ENCODE results near the gene TRAF7. TPM values are rescaled to one million over a fixed set of nuclear protein-coding genes. Genes with fewer than 3 reads are reported as not detected.

Gene TRAF7
- total and polyA plus RNA-seq, 7 donors: 15.6 to 47.5 (median 38.6) TPM

GRCh38 chr16:2177101-2177500, 21.5 kb downstream of the TRAF7 start:
- Histone ChIP-seq H3K9me3 (no peaks in the 10 kb centered on the region), H3K36me3 (ENCODE audit: insufficient read depth in 1 of 2, low read depth in 1 of 2) (peaks cover 3 to 62% of the 10 kb centered on the region in 2 donors), H3K4me3 (no peak overlapping the region), H3K27me3 (ENCODE audit: insufficient read depth in 3 of 3, low read length in 2 of 3) (no peaks in the 10 kb centered on the region), H3K27ac (no peak overlapping the region), H3K4me1 (no peaks in the 10 kb centered on the region)
- no peak for ATAC-seq
- TF ChIP-seq CTCF (IDR thresholded peaks at IDR 0.05): no peak
- 87 to 90% (median 87%) methylated on average over 18 of the region's 18 CpGs for WGBS, 3 donors
- intact Hi-C loops (cut with DNase I): no loop called here
- no peak for DNase-seq

- DNase-seq (no peak), ATAC-seq (no peak)
- H3K4me3 ChIP-seq: no peak overlapping the region
- H3K36me3 ChIP-seq (ENCODE audit: insufficient read depth in 1 of 2, low read depth in 1 of 2): peaks cover 3 to 58% of the 10 kb centered on the region in 2 donors
- 92 to 95% (median 94%) methylated on average over 20 of the region's 20 CpGs for WGBS, 3 donors
- TF ChIP-seq CTCF (IDR thresholded peaks at IDR 0.05): no peak
- H3K4me1 ChIP-seq: no peaks in the 10 kb centered on the region
- no peaks in the 10 kb centered on the region for H3K9me3 ChIP-seq
- H3K27ac ChIP-seq: no peak overlapping the region
- H3K27me3 ChIP-seq (ENCODE audit: insufficient read depth in 3 of 3, low read length in 2 of 3): no peaks in the 10 kb centered on the region
- intact Hi-C loops (cut with DNase I): no loop called here
Observed at GRCh38 chr16:2177561-2177960, 22.0 kb downstream of the TRAF7 start.

DNA sequence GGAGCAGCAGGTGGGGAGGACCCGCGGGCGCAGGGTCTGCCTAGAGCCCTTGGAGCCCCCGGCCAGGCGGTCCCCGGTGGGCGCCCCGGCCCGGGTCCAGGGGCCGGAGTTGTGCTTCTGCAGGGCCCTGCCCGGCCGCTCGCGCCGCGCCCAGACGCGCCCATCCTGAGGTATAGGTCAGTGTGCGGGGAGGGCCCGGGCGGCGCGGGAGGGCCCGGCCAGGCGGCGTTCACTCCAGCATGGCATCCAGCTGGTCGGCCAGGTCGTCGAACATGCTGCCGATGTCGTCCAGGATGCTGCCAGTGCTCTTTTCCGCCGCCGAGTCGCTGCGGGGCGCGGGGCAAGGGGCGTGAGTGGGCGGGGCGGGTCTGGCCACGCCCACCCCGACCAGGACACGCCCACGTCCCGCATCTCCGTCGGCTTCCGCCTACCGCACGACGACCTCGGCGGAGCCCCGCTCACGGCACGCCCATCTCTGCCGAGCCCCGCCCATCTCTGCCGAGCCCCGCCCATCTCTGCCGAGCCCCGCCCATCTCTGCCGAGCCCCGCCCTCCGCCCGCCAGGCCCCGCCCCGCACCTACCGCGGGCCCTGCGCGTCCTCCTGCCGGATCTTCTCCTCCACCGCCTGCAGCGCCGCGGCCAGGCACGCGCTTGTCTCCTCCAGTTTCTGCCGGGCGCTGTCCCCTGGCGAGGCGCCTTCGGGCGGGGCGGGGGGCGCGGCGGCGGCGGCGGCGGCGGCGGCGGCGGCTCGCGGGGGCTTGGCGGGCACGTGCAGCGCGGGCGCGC, 22.9 kb downstream of the TRAF7 start:
- whole genome bisulfite sequencing, 3 donors: 31 to 52% (median 33%) methylated on average over 55 to 104 of the region's 106 CpGs
- intact Hi-C loops (cut with DNase I): no loop called here
- H3K4me3 ChIP-seq: no peak overlapping the region
- H3K4me1 ChIP-seq: no peaks in the 10 kb centered on the region
- no peaks in the 10 kb centered on the region for H3K27me3 ChIP-seq (ENCODE audit: insufficient read depth in 3 of 3, low read length in 2 of 3)
- H3K27ac ChIP-seq: no peak overlapping the region
- no peak for TF ChIP-seq CTCF (IDR thresholded peaks at IDR 0.05)
- peaks cover 3 to 48% of the 10 kb centered on the region in 2 donors for H3K36me3 ChIP-seq (ENCODE audit: insufficient read depth in 1 of 2, low read depth in 1 of 2)
- ATAC-seq: peak; percentile 15 to 77 (median 52)
- no peaks in the 10 kb centered on the region for H3K9me3 ChIP-seq
- no peak for DNase-seq

GRCh38 chr16:2179107-2179501, 23.5 kb downstream of the TRAF7 start:
- H3K4me1 ChIP-seq: no peaks in the 10 kb centered on the region
- no peak overlapping the region for H3K27ac ChIP-seq
- WGBS, 3 donors: 26 to 44% (median 35%) methylated on average over 26 to 50 of the region's 50 CpGs
- no peaks in the 10 kb centered on the region for H3K27me3 ChIP-seq (ENCODE audit: insufficient read depth in 3 of 3, low read length in 2 of 3)
- H3K9me3 ChIP-seq: no peaks in the 10 kb centered on the region
- no peak overlapping the region for H3K4me3 ChIP-seq
- H3K36me3 ChIP-seq (ENCODE audit: insufficient read depth in 1 of 2, low read depth in 1 of 2): peaks cover 3 to 42% of the 10 kb centered on the region in 2 donors
- no peak for TF ChIP-seq CTCF (IDR thresholded peaks at IDR 0.05)
- no peak for DNase-seq
- no peak for ATAC-seq
- intact Hi-C loops (cut with DNase I): no loop called here

GRCh38 chr16:2179576-2179975, 24.0 kb downstream of the TRAF7 start:
- intact Hi-C loops (cut with DNase I): no loop called here
- Histone ChIP-seq H3K27me3 (ENCODE audit: insufficient read depth in 3 of 3, low read length in 2 of 3) (no peaks in the 10 kb centered on the region), H3K27ac (no peak overlapping the region), H3K9me3 (no peaks in the 10 kb centered on the region), H3K4me3 (no peak overlapping the region), H3K36me3 (ENCODE audit: insufficient read depth in 1 of 2, low read depth in 1 of 2) (peaks cover 3 to 38% of the 10 kb centered on the region in 2 donors), H3K4me1 (no peaks in the 10 kb centered on the region)
- no peak for DNase-seq
- TF ChIP-seq CTCF (IDR thresholded peaks at IDR 0.05): no peak
- ATAC-seq: no peak
- 92 to 94% (median 93%) methylated on average over 22 to 31 of the region's 31 CpGs for WGBS, 3 donors
